GM18507 (cell line): ENCODE data around the gene EDC4.
A peak's percentile ranks its signal among the peaks of the same experiment; 100 is the strongest.
"Not testable (repeated sequence)": the region's sequence is repeated elsewhere in the genome, so short reads cannot be mapped to it uniquely, and the experiment has no call there.

ENCODE experiments used
- DNase-seq: peaks from one replicate; pipeline ENCODE4 v3.0.0; 2011; ENCODE audit warnings: low read depth; ENCODE audit not compliant: insufficient read length; ENCODE audit errors: extremely low spot score
- FAIRE-seq: peaks from 2 replicates; lab custom pipeline; 2011; peaks lifted over from hg19 to GRCh38; lab: Jason Lieb, UNC

Gene EDC4

GRCh38 chr16:67872631-67873434 lies at the start of gene EDC4:
EDC4 (plus strand) TSS chr16:67873052; CDS start chr16:67873262, 210 bp downstream.
- DNase-seq (peak; percentile 94), FAIRE-seq (peak; percentile 84)

- DNase-seq (no peak), FAIRE-seq (no peak)
These were observed 47.7 kb upstream of the EDC4 start for GRCh38 chr16:67825119-67825518.

GRCh38 chr16:67825906-67826305 lies 46.9 kb upstream of the EDC4 start:
- FAIRE-seq, result no peak

GRCh38 chr16:67828651-67829050 lies 44.2 kb upstream of the EDC4 start:
- no peak for FAIRE-seq
- DNase-seq, result no peak

More at GRCh38 chr16:67825906-67826305, 46.9 kb upstream of the EDC4 start:
- no peak for DNase-seq

- FAIRE-seq (no peak), DNase-seq (no peak)
These were observed 39.8 kb upstream of the EDC4 start for GRCh38 chr16:67833030-67833414.

GRCh38 chr16:67833415-67834241 lies 39.2 kb upstream of the EDC4 start:
- DNase-seq, result peak; percentile 99
- FAIRE-seq, result peak; percentile 93

- FAIRE-seq, result no peak
- no peak for DNase-seq
These were observed 38.6 kb upstream of the EDC4 start for GRCh38 chr16:67834242-67834614.

- DNase-seq, FAIRE-seq: not testable (repeated sequence)
These were observed 35.7 kb upstream of the EDC4 start for GRCh38 chr16:67837190-67837589.

GRCh38 chr16:67837811-67838210 lies 35.0 kb upstream of the EDC4 start:
- no peak for DNase-seq
- no peak for FAIRE-seq

- FAIRE-seq, result no peak
- no peak for DNase-seq
These were observed 31.5 kb upstream of the EDC4 start for GRCh38 chr16:67841198-67841815.

GRCh38 chr16:67841816-67842508 lies 30.9 kb upstream of the EDC4 start, which contains the start of gene THAP11:
THAP11 (plus strand) TSS chr16:67842320; CDS start chr16:67842555, 235 bp downstream.
- peak; percentile 80 for DNase-seq
- peak; percentile 81 for FAIRE-seq

- FAIRE-seq (no peak), DNase-seq (no peak)
These were observed 30.1 kb upstream of the EDC4 start for GRCh38 chr16:67842509-67843342.

- DNase-seq, result no peak
These were observed 29.5 kb upstream of the EDC4 start for GRCh38 chr16:67843343-67843765.

GRCh38 chr16:67844497-67844896 lies 28.4 kb upstream of the EDC4 start:
- no peak for DNase-seq
- no peak for FAIRE-seq

More at GRCh38 chr16:67843343-67843765, 29.5 kb upstream of the EDC4 start:
- no peak for FAIRE-seq

GRCh38 chr16:67845291-67846062 lies 27.4 kb upstream of the EDC4 start:
- DNase-seq, result no peak
- no peak for FAIRE-seq

GRCh38 chr16:67846063-67846319 lies 26.9 kb upstream of the EDC4 start:
- FAIRE-seq, result no peak
- no peak for DNase-seq

- peak; percentile 87 for DNase-seq
- peak; percentile 83 for FAIRE-seq
These were observed 26.4 kb upstream of the EDC4 start, which contains the start of gene NUTF2 for GRCh38 chr16:67846320-67847063. NUTF2 (plus strand) TSS chr16:67846933; CDS start chr16:67865131, 18,198 bp downstream.
